ENCODE measurements around the gene PPP2R5B. TPM values are rescaled to one million over a fixed set of nuclear protein-coding genes. Genes with fewer than 3 reads are reported as not detected.

Gene PPP2R5B
- total RNA-seq, 1 experiment from 2014 or later = 8.4 TPM

DNA sequence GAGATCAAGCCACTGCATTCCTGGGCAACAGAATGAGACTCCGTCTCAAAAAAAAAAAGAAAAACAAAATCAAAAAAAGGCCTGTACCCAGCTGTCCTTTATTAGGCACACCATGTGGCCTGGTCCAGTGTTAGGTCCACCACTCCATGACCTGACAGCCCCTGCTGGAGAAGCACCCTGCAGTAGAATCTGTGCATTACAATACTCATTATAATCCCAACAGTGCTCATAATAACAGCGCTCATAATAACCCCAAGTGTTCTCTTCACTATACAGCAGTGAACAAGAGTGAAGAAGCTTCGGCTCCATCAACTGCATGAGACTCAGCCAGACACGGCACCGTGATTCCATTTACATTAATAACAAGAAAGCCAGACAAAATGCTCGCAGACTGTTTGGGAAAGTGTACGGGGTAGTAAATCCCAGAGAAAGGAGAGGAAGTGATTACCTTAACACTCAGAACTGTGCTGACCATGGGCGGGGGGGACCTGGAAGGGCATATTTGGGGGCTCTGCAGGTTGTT, 37.2 kb upstream of the PPP2R5B start:
- in situ Hi-C loops (cut with HindIII; ENCODE audit: low pct_unique_long_range_greater_than_20kb, low sequenced_read_pairs) = no loop called here
- DNase-seq (ENCODE audit: low read depth, low spot score) = no peak

GRCh38 chr11:64887757-64888405, 36.6 kb upstream of the PPP2R5B start:
- peak; percentile 55 for DNase-seq (ENCODE audit: low read depth, low spot score)
- in situ Hi-C loops (cut with HindIII; ENCODE audit: low pct_unique_long_range_greater_than_20kb, low sequenced_read_pairs) = no loop called here

DNA sequence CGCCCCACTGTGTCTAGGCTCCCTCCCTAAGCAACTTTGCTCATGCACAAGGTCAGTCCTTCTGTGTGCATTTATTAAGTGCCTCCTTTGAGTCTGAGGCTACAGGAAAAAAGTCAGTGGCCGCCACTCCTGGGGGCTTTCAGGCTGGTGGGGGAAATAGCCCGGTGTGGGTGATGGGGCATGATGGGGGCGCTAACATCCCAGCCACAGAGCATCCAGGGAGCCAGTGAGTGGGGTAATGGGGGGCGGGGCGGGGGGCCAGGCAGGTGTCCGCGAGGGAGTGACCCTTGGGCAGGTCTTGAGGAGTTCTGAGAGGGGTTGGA, 36.1 kb upstream of the PPP2R5B start:
- in situ Hi-C loops (cut with HindIII; ENCODE audit: low pct_unique_long_range_greater_than_20kb, low sequenced_read_pairs) = no loop called here
- no peak for DNase-seq (ENCODE audit: low read depth, low spot score)

DNA sequence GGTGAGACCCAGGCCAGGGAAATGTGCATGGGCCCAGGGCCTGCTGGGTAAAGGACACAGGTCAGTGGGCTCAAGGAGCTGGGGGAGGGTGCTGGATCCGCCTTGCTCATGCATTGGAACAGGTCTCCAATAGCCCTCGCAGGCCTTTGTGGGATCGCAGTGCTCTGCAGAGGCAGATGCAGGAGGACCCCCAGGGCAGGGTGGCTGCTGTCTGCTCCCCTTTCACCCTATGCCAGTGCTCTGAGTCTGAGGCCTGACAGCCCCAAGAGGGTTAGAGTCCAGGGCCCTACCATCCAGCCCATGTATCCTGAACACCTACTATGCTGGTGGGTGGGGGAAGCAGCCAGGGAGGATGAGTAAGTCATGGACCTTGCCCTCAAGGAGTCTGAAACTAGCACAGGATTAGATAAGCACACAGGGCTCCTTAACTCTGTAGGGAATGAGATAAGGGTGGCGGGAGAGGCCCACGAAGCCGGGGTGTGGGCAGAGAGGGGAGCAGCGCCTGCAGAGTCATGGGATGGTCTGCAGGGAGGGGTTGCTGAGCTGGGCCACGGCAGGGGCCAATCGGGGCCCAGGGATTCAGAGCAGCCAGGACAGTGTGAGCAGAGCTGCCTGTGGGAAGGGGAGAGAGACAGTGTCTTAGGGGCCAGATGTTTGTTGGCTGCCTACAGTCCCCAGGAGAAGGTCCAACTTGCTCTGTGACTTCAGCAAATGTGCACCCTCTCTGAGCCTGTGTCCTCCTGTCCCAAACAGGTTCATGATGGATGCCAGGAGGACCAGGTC, 35.6 kb upstream of the PPP2R5B start:
- in situ Hi-C loops (cut with HindIII; ENCODE audit: low pct_unique_long_range_greater_than_20kb, low sequenced_read_pairs) = no loop called here
- no peak for DNase-seq (ENCODE audit: low read depth, low spot score)

DNA sequence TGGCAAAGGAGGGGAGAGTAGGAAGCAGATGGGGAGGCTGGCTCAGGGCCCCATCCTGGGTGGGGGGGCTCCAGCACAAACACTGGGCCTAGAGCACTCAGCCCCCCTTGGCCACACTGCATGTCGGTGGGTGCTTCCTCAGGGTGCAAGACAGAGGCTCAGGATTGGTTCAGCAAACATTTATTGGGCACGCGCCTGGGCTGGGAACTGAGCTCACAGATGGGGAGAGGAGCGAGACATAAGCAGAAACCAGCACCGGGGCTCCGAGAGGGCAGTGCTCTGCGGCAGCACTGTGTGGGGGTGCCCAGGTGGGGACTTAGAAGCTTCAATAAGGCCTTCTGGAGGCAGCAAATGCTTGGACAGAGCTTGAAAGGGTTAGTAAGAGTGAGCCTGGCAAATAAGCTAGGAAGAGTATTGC, 34.0 kb upstream of the PPP2R5B start:
- in situ Hi-C loops (cut with HindIII; ENCODE audit: low pct_unique_long_range_greater_than_20kb, low sequenced_read_pairs) = no loop called here
- DNase-seq (ENCODE audit: low read depth, low spot score) = no peak

DNA sequence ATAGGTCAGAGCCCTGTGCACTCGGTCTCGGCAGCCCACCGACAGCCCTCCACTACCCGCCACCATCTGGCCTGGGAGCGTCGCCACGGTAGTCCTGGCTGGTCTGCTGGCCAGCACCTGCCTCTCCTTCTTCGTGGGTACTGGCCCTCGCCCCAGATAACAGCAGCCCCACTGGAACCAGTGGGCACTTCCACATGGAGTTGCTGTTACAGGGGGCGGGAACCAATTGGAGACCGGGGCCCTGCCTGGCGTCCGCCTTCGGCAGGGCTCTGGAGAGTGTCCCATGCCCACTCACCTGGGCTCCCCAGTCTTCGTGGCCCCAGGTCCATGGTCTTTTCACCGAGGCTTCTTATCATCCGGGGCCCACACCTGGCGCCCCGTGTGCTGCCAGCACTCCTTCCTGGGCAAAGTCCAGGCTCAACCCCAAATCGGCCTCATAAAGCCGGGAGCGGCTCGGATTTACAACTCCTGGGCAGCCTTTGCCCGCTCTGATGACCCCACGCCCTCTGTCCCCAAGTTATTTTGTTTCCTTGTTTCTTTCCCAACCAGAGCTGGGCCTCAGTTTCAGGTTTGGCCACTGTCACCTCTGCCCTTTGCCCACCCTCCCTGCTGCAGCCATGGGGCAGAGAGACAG, 33.2 kb upstream of the PPP2R5B start:
- in situ Hi-C loops (cut with HindIII; ENCODE audit: low pct_unique_long_range_greater_than_20kb, low sequenced_read_pairs) = no loop called here
- no peak for DNase-seq (ENCODE audit: low read depth, low spot score)

- in situ Hi-C loops (cut with HindIII; ENCODE audit: low pct_unique_long_range_greater_than_20kb, low sequenced_read_pairs) = no loop called here
- no peak for DNase-seq (ENCODE audit: low read depth, low spot score)
Measured at GRCh38 chr11:64891880-64892279, 32.6 kb upstream of the PPP2R5B start.

- in situ Hi-C loops (cut with HindIII; ENCODE audit: low pct_unique_long_range_greater_than_20kb, low sequenced_read_pairs) = no loop called here
- no peak for DNase-seq (ENCODE audit: low read depth, low spot score)
Measured at GRCh38 chr11:64892411-64892831, 32.1 kb upstream of the PPP2R5B start.

DNA sequence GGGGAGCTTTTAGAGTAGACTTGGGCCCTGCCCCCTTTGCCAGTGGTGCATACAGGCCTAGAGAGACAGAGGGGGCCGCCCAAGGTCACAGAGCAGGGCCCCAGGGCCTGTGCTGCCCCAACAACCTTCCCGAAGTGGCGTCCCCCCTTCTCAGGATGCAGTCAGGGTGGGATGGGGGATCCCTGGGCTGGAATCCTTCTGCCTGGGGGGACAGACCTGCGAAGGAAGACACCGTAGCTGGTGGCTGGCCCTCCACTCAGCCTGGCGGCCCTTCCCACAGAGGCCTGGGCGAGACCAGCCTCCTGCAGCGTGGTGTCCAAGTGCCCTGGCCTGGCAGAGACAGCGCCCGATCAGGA, 31.7 kb upstream of the PPP2R5B start:
- in situ Hi-C loops (cut with HindIII; ENCODE audit: low pct_unique_long_range_greater_than_20kb, low sequenced_read_pairs) = no loop called here
- no peak for DNase-seq (ENCODE audit: low read depth, low spot score)

DNA sequence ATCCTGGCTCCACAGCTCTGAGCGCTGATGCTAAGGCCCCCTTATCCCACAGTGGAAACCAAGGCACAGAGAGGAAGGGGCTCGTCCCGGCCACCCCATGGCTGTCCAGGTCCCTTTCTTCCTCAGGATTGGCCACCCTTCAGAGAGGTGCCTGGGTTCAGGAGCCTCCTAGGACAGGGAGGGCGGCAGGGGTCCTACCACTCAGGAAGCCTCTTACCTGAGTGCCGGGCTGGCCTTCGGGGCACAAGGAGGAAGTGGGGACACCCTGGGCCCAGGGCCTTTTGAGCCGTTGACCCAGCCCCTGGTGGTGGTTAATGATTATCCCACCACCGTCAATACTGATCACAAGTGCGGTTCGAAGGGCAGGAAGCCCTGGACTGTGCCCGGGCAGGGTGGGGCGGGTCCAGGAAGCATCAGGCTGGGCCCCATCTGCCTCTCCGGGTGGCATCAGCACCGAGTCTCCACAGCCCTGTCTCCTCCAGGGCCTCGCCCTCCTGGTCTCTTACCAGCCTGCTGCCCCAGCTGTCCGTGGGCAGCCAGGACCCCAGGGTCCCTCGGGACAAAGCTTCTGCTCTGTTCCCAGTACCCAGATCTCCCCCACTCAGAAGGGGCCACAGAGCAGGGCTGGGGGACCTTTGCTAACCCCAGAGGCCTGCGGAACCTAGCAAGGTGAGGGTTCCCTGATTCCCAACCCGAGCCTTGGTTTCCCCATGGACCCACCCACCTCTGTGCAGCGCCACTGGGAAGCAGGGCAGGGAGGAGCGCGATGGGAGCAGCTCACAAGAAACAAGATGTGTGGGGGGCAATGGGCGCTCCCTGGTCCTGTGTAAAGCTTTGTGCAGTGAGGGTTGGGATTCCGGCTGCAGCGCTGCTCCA, 31.1 kb upstream of the PPP2R5B start:
- in situ Hi-C loops (cut with HindIII; ENCODE audit: low pct_unique_long_range_greater_than_20kb, low sequenced_read_pairs) = no loop called here
- DNase-seq (ENCODE audit: low read depth, low spot score) = no peak

DNA sequence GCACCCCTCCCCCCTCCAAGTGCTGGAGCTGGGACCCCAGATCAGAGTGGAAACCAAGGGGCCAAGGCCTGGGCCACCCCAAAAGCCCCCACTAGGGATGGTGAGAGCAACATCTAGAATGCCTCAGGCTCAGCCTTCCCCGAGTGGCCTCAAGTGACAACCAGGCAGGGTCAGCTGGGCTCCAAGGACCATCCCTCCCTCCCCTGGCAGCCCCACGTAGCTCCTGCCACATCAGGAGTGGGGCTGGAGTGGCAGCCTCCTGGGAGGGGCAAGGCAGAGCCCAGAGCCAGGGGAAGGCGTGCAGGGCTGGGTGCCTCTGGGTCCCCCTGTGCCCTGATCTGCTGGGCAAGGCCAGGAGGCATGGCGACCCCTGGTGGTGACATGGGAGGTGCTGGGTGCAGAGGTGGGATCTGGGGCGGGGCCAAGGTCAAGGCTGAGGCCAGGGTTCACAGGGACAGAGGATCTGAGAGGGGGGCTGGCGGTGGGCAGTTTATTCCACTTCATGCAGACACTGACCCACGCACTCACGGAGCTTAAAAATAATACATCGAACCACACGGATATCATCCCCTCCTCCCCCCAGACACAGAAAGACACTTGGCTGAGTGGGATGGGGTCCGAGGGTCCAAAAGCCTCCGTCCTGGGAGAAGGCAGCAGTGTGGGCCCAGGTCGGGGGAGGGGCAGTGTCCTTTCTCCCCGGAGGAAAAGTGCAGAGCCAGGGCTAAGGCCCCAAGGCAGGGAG, 30.2 kb upstream of the PPP2R5B start:
- peak; percentile 73 for DNase-seq (ENCODE audit: low read depth, low spot score)
- in situ Hi-C loops (cut with HindIII; ENCODE audit: low pct_unique_long_range_greater_than_20kb, low sequenced_read_pairs) = no loop called here

DNA sequence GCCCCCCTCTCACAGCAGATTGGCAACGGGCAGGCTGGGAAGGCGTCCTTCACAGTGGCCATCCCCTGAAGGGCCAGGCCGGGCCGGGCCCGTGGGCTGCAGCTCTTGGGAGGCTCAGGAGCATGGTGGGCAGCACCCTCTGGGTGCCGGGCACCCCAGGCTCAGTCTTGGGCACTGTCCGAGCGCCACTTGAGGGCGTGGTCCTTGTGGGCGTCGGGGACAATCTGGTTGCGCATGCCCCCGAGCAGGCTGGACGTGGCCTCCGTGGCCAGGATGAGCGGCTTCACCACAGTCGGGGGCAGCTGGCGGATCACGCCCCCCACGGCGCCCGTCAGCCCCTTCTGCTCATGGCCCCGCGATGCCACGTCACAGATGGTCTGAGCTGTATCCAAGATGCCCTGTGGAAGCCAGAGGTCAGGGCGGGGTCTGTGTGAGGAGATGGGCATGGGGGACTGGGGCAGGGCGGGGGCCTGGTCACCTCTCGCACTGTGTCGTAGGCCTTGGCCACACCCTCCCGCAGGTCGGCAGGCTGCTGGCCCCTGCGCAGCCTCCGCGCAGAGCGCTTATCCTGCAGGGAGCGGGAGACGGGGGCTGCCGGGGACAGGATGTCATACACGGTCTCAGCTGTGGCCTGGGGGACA, 29.6 kb upstream of the PPP2R5B start:
- in situ Hi-C loops (cut with HindIII; ENCODE audit: low pct_unique_long_range_greater_than_20kb, low sequenced_read_pairs) = no loop called here
- no peak for DNase-seq (ENCODE audit: low read depth, low spot score)

DNA sequence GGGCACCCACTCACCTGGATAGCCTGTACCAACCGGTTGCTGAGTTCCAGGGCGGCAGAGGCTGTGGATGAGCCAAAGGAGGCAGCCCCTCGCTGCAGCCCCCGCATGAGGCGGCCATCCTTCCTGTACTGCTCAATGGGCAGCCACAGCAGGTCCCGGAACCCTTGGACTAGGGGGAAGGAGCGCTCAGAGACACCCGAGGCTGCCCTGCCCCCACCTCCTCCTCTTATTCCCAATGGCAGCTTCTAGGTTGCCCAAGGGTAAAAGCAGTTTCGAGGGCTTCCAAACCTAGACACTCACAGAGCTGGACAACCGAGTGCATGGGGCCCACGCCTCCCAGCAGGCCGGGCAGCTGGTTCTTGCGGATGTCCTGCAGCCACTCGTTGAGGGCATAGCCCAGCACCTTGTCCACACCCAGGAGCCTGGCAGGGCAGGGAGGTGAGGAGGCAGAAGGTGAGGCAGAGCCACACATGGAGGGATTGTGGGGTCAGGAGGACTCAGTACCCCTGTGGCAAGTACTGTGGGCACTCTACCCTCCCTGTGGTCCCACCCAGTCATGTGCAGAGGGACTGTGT, 28.0 kb upstream of the PPP2R5B start:
- no peak for DNase-seq (ENCODE audit: low read depth, low spot score)
- in situ Hi-C loops (cut with HindIII; ENCODE audit: low pct_unique_long_range_greater_than_20kb, low sequenced_read_pairs) = no loop called here

- DNase-seq (ENCODE audit: low read depth, low spot score) = no peak
- in situ Hi-C loops (cut with HindIII; ENCODE audit: low pct_unique_long_range_greater_than_20kb, low sequenced_read_pairs) = no loop called here
Measured at GRCh38 chr11:64897381-64898075, 27.0 kb upstream of the PPP2R5B start.

DNA sequence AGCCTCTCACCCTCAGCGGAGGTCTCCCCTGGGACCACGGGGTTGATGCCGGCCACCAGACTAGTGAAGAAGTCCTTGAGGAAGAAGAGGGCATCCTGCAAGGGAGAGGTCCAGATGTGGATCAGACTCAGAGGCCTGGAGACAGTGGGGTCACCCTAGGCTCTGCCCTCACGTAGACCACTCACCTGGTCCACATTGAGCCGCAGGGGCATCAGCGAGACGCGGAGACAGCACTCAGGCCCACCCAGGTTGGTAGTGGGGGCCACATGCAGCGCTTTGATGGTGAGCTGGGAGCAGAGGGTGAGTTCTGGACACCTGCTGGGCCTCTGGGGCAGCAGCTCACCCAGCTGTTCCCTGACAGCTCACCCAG, 26.4 kb upstream of the PPP2R5B start:
- in situ Hi-C loops (cut with HindIII; ENCODE audit: low pct_unique_long_range_greater_than_20kb, low sequenced_read_pairs) = no loop called here
- no peak for DNase-seq (ENCODE audit: low read depth, low spot score)

- in situ Hi-C loops (cut with HindIII; ENCODE audit: low pct_unique_long_range_greater_than_20kb, low sequenced_read_pairs) = no loop called here
- DNase-seq (ENCODE audit: low read depth, low spot score) = no peak
Measured at GRCh38 chr11:64898541-64898940, 25.9 kb upstream of the PPP2R5B start.
